ENCODE data around the gene FHAD1.

GRCh38 chr1:15273274-15273673 is 26.3 kb downstream of the FHAD1 start:
- TF ChIP-seq CTCF (conservative IDR thresholded peaks at IDR 0.05 in 1 of 2, IDR thresholded peaks at IDR 0.05 in 1 of 2; ENCODE audit: extremely low read depth in 1 of 2, insufficient read depth in 1 of 2, low read depth in 1 of 2, low read length in 2 of 2) (no peak), EZH2 (IDR thresholded peaks at IDR 0.05; ENCODE audit: borderline replicate concordance, low read length) (no peak)

Data from mammary epithelial cell (primary cell).